NT2/D1 (cell line): Measurements from ENCODE around the gene AHRR.

ENCODE experiments used
- DNase-seq: peaks from one replicate; pipeline ENCODE4 v3.0.0-alpha.2; 2011; ENCODE audit warnings: low read depth, low spot score
- H3K27me3 ChIP-seq: 2 replicates; pipeline ENCODE4 v1.6.0; 2011; ENCODE audit warnings: mild to moderate bottlenecking; ENCODE audit not compliant: insufficient read length, insufficient read depth
- H3K36me3 ChIP-seq: 2 replicates; pipeline ENCODE4 v1.6.1; 2011; ENCODE audit warnings: mild to moderate bottlenecking, low read length, mixed read lengths; ENCODE audit not compliant: insufficient read depth, insufficient read length
- H3K4me1 ChIP-seq: 2 replicates; pipeline ENCODE4 v1.5.1; 2011; ENCODE audit not compliant: insufficient read depth, insufficient read length
- H3K4me3 ChIP-seq: 2 replicates; pipeline ENCODE4 v1.5.1; 2011; ENCODE audit warnings: low read depth; ENCODE audit not compliant: insufficient read length
- H3K9ac ChIP-seq: 2 replicates; pipeline ENCODE4 v1.6.0; 2011; ENCODE audit warnings: low read depth; ENCODE audit not compliant: insufficient read length
- H3K9me3 ChIP-seq: 2 replicates; pipeline ENCODE4 v1.5.1; 2011; ENCODE audit warnings: mild to moderate bottlenecking, low read length; ENCODE audit not compliant: insufficient read depth
- SUZ12 ChIP-seq: IDR thresholded peaks from 2 replicates; pipeline ENCODE4 v1.6.1; 2011; ENCODE audit not compliant: insufficient read length, insufficient read depth; ENCODE audit errors: extremely low read depth
- YY1 ChIP-seq: IDR thresholded peaks from 2 replicates; pipeline ENCODE4 v1.6.1; 2011; ENCODE audit not compliant: insufficient read length, insufficient read depth
- ZNF274 ChIP-seq: IDR thresholded peaks from 2 replicates; pipeline ENCODE4 v1.6.1; 2011; ENCODE audit warnings: mild to moderate bottlenecking, low read depth, low read length

AHRR gene

DNA sequence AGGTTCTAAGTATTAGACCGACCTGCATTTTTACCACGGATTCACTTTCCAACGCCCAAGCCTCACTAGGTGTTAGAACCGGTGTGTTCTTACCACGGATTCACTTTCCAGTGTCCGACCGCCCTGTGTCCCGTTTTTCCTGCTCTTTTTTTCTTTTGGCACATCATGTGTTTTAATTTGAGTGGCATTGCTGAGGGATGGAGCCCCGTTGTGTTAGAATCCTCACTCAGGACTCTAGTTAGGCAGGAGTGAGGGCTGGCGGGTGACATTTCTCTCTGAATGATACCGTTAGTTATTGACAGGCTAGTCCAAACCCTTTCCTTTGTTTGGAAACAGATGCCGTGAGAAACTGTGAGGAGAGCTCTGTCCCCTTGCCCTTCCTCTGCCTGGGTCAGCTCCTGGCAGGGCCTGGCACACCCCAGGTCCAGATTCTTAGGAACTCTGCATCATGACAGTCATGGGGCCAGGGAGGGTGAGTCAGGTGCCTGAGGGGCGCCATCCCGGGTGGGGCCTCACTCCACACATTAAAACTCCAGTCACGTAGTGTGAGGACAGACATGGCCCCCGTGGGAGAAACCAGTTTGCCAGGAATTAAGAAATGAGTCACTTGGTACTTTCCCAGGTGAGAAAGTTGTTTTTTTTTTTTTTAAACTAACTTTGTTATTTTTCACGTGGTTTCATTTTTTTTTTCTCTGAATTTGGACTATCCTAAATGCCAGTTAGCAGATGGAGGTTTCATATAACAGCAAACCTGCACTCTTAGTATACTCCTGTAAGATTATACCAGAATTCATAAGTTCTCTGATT, 137.2 kb downstream of the AHRR start:
- DNase-seq: no peak
- Histone ChIP-seq H3K27me3 (no peaks in the 10 kb centered on the region), H3K9me3 (no peaks in the 10 kb centered on the region), H3K4me1 (peaks cover 4% of the 10 kb centered on the region), H3K9ac (no peak overlapping the region), H3K36me3 (peaks cover 79% of the 10 kb centered on the region), H3K4me3 (no peak overlapping the region)
- TF ChIP-seq SUZ12 (no peak), YY1 (no peak), ZNF274 (no peak)

DNA sequence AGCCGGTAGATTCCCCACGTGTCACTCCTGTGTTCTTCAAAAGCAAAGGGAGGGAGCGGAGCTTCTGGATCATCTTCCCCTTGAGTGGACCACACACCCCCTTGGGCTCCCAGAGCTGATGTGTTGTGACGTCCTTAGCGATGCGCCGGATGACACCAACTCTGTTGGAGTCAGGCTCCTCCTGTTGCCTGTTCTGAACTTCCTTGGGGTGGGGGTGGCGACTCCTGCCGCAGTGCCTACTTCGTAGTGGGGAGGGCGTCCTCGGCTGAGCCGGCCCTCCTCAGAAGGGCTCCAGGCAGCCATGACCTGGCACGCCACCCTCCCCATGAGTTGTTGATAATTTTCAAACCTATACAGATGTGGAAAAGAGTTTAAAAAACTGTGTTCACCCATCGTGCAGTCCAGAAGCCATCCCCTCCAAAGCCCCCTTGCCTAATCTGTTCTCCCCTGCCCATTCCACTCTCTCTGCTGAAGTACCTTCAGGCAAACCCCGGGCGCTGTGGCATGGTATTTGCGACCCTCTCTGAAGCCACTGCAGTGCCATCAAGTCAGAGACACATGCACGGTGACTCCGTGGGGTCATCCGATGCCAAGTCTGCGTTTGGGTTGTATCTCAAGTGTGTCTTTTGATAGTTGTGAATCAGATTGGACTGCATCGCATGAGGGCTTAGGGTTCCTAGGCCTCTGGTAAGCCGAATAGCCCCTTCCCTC, 138.2 kb downstream of the AHRR start:
- TF ChIP-seq ZNF274: no peak
- TF ChIP-seq YY1: no peak
- TF ChIP-seq SUZ12: no peak
- H3K4me3 ChIP-seq: no peak overlapping the region
- H3K36me3 ChIP-seq: peaks cover 80% of the 10 kb centered on the region

DNA sequence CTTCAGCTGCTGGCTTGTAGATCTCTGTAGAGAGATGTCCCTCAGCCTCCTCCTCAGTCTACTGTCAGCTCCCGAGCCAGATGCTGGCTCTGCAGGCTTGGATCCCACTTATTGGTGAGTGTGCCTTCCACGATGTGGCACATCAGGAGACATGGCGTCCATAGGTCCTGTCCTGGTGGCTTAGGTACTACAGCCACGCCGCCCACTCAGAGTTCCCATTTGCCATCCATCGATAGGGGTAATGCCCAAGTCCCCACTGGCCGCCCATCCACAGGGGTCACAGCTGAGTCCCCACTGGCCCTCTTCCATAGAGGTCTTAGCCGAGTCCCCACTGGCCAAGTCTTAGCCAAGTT, 138.7 kb downstream of the AHRR start:
- DNase-seq: no peak
- Histone ChIP-seq H3K36me3 (peaks cover 77% of the 10 kb centered on the region), H3K9me3 (no peaks in the 10 kb centered on the region), H3K4me3 (no peak overlapping the region), H3K27me3 (no peaks in the 10 kb centered on the region), H3K9ac (no peak overlapping the region), H3K4me1 (no peaks in the 10 kb centered on the region)
- no peak for TF ChIP-seq YY1
- TF ChIP-seq ZNF274: no peak
- TF ChIP-seq SUZ12: no peak

More for the DNA sequence above, 138.2 kb downstream of the AHRR start:
- peaks cover 4% of the 10 kb centered on the region for H3K4me1 ChIP-seq
- DNase-seq: no peak
- H3K9me3 ChIP-seq: no peaks in the 10 kb centered on the region
- H3K27me3 ChIP-seq: no peaks in the 10 kb centered on the region
- no peak overlapping the region for H3K9ac ChIP-seq

DNA sequence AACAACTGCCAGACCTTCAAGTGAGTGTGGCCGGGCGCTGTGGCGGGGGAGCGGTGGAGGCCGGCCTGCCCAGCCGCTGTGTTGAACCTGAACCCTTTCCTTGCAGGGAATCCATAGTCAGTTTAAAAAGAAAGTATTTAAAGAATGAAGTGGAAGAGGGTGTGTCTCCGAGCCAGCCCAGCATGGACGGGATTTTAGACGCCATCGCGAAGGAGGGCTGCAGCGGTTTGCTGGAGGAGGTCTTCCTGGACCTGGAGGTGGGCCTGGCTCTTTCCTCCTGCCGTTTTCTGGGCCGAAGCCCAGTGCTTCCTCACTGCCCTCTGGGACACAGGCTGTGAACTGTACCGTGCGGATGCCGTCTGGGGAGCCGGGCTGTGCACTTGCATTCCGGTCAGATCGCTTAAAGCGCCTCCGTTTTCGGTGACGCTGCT, 140.6 kb downstream of the AHRR start:
- no peaks in the 10 kb centered on the region for H3K27me3 ChIP-seq
- H3K9ac ChIP-seq: no peak overlapping the region
- no peaks in the 10 kb centered on the region for H3K4me1 ChIP-seq
- H3K9me3 ChIP-seq: no peaks in the 10 kb centered on the region
- H3K36me3 ChIP-seq: peaks cover 71% of the 10 kb centered on the region
- DNase-seq: no peak
- no peak for TF ChIP-seq ZNF274
- no peak for TF ChIP-seq YY1
- no peak for TF ChIP-seq SUZ12
- no peak overlapping the region for H3K4me3 ChIP-seq

DNA sequence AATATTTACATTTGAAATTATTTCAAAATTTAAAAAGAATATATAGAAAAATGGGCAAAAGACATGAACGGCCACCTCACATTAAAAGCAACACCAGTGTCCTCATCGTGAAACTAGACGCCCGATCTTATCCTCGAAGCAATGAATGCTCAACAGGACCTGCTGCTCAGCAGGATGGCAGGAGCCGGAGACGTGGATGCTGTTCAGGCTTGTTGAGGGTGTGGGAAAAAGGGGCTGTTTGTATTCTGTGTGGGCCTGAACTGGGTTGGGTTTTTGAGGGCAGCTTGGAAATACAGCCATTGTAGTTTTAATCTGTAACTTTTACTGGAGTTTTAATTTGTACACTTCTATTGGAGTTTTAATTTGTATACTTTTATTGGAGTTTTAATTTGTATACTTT, 141.8 kb downstream of the AHRR start:
- TF ChIP-seq ZNF274 (no peak), YY1 (no peak), SUZ12 (no peak)
- Histone ChIP-seq H3K4me1 (no peaks in the 10 kb centered on the region), H3K9ac (no peak overlapping the region), H3K9me3 (no peaks in the 10 kb centered on the region), H3K36me3 (peaks cover 61% of the 10 kb centered on the region), H3K4me3 (no peak overlapping the region), H3K27me3 (no peaks in the 10 kb centered on the region)
- DNase-seq: no peak

DNA sequence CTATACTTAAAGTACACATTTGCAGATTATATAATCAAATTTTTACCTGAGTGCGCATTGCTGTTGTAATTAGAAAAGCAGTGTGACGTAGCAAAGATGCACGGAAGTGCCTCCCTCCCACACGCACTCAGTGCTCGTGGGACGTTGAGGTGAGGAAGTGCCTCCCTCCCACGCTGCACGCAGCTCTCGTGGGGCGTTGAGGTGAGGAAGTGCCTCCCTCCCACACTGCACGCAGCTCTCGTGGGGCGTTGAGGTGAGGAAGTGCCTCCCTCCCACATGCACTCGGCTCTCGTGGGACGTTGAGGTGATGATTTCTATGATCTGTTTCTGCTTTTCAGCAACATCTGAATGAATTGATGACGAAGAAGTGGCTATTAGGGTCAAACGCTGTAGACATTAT, 142.4 kb downstream of the AHRR start:
- Histone ChIP-seq H3K36me3 (peaks cover 56% of the 10 kb centered on the region), H3K9me3 (no peaks in the 10 kb centered on the region), H3K9ac (no peak overlapping the region), H3K4me3 (no peak overlapping the region), H3K4me1 (no peaks in the 10 kb centered on the region), H3K27me3 (no peaks in the 10 kb centered on the region)
- DNase-seq: no peak
- no peak for TF ChIP-seq ZNF274
- no peak for TF ChIP-seq YY1
- no peak for TF ChIP-seq SUZ12

DNA sequence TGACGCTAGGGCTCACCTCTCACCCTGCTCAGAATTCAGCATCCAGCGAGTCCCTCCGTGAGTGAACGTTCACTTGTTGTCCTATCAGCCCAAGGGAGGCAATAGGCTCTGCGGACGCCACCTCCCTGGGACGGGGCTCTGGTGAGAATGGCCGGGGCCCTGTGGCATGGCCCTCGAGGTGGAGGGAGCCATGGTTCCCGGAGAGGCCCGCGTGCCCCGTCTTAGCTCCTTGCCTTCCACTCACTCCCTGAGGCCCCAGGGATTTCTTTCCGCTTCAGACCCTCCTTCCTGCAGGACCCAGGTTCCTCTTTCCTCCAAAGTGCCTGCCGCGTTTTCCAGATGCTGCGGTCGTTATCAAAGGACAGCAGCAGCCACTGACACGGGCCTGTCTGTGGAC, 142.9 kb downstream of the AHRR start:
- H3K36me3 ChIP-seq: peaks cover 56% of the 10 kb centered on the region

More for the DNA sequence above, 142.9 kb downstream of the AHRR start:
- TF ChIP-seq ZNF274: no peak
- no peak for TF ChIP-seq YY1
- no peak for TF ChIP-seq SUZ12
- DNase-seq: no peak
- Histone ChIP-seq H3K4me1 (no peaks in the 10 kb centered on the region), H3K4me3 (no peak overlapping the region), H3K9me3 (no peaks in the 10 kb centered on the region), H3K27me3 (no peaks in the 10 kb centered on the region), H3K9ac (no peak overlapping the region)
